GM18868 (cell line): ENCODE results near the gene ZSCAN30.
"Not testable (repeated sequence)": the region's sequence is repeated elsewhere in the genome, so short reads cannot be mapped to it uniquely, and the experiment has no call there.

ENCODE experiments used
- ATAC-seq: cut with Tn5 transposase; IDR thresholded peaks from one replicate; pipeline ENCODE4 v1.9.1; 2021; ENCODE audit warnings: mild to moderate bottlenecking, moderate library complexity; ENCODE audit not compliant: unreplicated experiment

The ZSCAN30 gene

DNA sequence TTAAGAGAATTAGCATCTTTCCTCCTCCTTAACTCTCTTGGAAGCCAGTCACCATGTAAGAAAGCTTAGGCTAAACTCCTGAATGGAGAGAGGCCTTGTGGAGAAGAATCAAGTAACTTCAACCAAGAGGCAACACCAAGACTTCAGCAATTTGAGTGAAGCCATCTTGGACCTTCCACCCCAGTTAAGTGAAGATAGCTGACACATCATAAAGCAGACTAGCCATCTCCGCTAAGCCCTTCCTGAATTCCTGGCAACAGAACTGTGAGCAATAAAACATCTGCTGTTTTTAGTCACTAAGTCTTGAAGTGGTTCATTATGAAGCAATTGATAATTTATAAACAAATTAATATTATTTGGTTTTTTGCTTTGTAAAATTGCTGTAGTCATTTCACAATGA is 50.7 kb downstream of the ZSCAN30 start:
- no peak for ATAC-seq

DNA sequence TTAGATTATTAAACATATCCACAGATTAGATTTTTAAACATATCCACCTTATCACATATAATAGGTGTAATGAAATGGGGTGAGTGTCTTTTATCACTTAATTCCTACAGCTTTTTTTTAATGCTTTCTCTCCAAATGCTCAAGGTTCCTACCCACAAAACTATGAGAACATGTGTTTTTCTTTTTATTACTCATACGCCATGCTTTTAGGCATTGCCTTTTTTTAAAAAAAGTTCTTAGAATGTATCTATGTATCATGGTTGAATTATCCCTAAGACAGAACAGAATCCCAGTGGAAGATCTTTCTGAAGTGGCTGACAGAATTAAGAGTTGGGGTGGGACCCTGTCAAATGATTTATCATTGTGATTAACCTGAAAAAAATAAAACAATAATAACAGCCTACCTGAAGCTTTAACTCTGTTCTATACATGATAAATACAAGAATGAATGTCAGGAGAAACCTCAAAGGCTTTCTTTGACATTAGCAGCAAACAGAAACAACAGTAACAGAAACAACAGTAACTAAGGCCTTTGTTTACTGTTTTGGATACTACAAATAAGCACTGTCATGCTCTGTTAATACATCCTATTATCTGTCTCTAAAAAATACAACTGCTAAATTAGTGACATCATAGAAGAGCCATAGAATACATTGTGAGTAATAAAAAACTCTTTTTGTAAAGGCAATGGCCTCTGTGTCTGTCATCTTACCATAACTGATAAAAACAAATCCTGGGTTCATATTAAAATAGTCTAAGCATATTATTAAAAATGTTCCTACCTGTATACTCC is 53.3 kb downstream of the ZSCAN30 start:
- no peak for ATAC-seq

DNA sequence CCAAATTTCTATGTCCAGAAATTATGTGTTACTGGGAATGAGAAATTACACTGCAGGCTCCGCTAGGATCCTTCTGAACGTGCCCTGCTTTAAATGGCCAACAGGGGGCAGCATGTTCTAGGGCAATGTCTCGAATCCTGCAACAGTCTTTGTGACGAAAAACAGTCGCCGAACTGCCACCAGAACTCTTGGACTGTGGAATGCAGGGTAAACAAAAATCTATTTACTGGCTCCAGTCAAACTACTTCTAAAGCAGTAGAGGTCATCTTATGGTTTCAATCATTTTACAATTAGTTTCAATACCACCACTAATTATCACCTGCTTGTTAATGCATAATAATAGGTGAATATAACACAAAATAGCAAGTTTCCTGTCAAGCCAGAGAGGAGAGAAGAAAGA is 59.0 kb downstream of the ZSCAN30 start:
- peak; percentile 95 for ATAC-seq

DNA sequence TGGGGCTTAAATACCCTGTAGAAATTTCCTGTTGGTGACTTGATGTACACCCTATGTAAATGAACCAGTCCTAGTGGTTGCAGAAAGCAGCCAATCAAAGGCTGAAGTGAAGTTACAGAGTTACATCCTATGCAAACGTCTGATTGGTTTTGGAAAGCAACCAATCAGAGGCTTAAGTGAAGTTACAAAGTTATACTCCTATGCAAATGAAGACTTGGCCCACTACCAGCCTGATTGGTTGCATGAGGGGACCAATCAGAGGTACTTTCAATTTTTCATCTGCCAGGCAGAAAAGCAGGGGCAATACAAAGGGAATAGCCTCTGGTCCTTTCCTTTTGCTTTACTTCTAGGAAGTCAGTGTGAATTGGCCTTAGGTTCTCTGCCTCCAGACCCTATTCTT is 62.8 kb downstream of the ZSCAN30 start:
- ATAC-seq, result no peak

DNA sequence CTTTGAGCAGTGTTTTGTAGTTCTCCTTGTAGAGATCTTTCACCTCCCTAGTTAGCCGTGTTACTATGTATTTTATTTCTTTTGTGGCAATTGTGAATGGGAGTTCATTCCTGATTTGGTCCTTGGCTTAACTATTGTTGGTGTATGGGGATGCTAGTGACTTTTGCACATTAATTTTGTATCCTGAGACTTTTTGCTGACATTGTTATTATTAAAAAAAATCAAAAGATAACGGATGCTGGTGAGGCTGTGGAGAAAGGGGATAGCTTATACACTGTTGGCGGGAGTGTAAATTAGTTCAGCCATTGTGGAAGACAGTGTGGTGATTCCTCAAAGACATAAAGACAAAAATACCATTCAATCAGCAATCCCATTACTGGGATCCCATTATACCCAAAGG is 66.2 kb downstream of the ZSCAN30 start:
- no peak for ATAC-seq

DNA sequence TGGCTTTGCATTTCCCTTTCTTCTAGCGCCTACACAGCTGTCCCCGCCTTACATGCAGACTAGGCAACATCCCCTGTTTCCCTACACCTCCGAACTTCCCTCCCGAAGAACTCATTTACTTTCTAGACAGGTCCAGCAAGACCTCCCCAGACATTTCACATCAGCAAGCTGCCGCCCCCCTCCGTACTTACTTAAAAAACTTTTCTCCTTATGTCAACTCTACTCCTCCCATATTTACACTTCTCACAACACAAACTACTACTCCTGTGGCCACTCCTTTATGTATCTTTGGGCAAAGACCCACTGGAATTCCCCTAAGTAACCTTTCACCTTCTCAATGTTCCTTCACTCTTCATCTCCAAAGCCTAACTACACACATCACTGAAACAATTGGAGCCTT is 69.6 kb downstream of the ZSCAN30 start:
- no peak for ATAC-seq

DNA sequence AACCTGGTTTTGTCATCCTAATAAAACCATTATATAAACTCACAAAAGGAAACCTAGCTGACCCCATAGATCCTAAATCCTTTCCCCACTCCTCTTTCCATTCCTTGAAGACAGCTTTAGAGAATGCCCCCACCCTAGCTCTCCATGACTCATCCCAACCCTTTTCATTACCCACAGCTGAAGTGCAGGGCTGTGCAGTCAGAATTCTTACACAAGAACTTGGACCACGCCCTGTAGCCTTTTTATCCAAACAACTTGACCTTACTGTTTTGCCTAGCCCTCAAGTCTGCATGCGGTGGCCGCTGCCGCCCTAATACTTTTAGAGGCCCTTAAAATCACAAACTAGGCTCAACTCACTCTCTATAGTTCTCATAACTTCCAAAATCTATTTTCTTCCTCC is 70.7 kb downstream of the ZSCAN30 start:
- ATAC-seq, result not testable (repeated sequence)

DNA sequence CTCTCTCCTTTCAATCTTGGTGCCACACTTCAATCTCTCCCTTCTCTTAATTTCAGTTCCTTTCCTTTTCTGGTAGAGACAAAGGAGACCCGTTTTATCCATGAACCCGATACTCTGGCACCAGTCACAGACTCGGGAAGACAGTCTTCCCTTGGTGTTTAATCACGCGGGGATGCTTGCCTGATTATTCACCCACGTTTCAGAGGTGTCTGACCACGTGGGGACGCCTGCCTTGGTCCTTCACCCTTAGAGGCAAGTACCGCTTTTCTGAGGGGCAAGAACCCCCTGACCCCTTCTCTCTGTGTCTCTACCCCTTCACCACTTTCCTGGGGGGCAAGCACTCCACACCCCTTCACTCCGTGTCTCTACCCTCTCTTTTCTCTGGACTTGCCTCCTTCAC is 73.4 kb downstream of the ZSCAN30 start:
- ATAC-seq, result not testable (repeated sequence)

DNA sequence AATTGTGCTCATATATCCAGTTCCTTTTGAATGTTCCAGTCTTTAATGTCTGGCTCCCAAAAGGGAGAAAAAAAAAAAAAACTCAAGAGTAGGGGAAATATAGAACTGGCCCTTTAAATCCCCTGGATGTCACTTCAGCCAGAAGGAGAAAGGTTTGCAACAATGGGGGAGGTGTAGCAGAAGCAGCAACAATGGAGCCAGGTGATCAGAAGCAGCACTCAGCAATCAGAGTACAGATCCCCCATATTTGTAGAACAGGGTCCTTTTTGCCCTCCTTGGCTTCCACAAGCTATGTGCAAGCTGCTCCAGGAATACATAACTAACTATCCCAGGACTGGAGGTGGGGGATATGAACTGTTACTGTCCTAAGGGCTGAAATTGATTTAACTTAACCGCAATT is 75.0 kb downstream of the ZSCAN30 start:
- ATAC-seq, result no peak

DNA sequence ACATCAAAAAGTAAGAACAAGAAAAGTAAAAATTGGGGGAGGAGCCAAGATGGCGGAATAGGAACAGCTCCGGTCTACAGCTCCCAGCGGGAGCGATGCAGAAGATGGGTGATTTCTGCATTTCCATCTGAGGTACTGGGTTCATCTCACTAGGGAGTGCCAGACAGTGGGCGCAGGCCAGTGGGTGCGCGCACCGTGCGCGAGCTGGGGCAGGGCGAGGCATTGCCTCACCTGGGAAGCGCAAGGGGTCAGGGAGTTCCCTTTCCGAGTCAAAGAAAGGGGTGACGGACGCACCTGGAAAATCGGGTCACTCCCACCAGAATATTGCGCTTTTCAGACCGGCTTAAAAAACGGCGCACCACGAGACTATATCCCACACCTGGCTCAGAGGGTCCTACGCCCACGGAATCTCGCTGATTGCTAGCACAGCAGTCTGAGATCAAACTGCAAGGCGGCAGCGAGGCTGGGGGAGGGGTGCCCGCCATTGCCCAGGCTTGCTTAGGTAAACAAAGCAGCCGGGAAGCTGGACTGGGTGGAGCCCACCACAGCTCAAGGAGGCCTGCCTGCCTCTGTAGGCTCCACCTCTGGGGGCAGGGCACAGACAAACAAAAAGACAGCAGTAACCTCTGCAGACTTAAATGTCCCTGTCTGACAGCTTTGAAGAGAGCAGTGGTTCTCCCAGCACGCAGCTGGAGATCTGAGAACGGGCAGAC is 84.1 kb downstream of the ZSCAN30 start:
- not testable (repeated sequence) for ATAC-seq

DNA sequence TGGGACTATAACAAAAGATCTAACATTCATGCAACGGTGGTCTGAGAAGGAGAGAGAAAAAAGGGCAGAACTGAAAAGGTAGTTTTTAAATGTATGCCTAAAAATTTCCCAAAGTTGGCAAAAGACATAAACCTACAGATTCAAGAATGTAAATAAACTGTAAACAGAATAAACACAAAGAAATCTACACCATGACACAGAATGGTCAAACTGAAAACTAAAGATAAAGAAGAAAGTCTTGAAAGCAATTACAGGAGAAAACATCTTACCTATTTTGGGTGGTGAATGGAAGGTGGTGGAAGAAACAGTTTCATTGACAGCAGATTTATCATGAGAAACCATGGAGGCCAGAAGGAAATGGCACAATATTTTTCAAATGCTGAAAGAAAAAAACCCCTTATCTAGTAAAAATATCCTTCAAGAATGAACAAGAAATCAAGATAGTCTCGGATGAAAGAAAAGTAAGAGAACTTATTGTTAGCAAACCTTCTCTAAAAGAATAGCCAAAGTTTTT is 84.8 kb downstream of the ZSCAN30 start:
- no peak for ATAC-seq

DNA sequence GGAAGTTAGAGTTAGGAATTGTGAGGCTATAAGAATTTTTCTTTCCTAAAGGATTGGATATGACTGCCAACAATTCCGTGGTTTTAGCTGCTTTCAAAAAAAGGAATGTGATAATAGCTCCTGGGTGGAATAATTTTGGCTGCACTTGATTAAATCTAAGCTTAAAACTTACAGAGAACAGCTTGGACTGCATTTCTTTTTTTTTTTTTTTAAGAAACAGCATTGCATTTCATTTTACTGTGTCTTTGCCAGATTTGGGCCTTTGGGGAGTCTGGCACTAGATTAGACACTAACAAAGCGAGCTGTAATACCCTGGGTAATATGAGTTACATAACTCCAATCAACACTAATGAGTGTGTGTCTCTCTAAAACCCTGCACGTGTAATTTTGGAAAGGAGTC is 87.0 kb downstream of the ZSCAN30 start:
- no peak for ATAC-seq

DNA sequence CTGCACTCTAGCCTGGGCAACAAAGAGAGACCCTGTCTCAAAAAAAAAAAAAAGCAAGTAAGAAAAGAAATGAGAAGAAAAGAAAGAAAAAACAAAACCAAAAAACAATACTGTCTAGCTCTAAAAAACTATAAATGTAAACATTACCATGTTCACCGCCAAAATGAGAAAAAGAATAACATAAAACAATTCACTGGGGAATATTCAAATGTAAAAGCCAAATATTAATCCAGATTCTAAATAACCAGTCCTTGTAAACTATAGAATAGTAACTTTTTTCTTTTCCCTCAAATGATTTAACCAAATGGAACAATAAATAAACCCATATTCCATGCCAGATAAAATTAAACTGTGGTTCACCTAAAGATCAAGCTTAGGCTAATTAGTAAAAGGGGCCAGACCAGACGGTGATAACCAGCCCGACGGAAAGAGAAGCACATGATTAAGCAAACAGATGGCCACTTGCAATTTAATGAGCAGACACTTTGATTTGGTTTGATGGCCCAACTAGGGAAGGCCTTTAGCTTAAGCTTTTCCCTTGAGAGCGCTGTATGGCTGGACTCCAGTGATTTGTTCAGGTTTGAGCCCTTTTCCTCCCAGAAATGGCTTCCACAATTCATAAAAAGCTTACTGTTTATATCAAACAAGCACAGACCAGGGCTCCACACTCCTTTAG is 88.6 kb downstream of the ZSCAN30 start:
- no peak for ATAC-seq
